Measurements from ENCODE around the gene CHST7. TPM values are rescaled to one million over a fixed set of nuclear protein-coding genes. Genes with fewer than 3 reads are reported as not detected.

Gene CHST7
- total and polyA plus RNA-seq, 10 of the 15 experiments (the other 5 are each of a cell fraction or from before 2014, with no cell fraction given): 0.58 to 11.0 (median 5.4) TPM

DNA sequence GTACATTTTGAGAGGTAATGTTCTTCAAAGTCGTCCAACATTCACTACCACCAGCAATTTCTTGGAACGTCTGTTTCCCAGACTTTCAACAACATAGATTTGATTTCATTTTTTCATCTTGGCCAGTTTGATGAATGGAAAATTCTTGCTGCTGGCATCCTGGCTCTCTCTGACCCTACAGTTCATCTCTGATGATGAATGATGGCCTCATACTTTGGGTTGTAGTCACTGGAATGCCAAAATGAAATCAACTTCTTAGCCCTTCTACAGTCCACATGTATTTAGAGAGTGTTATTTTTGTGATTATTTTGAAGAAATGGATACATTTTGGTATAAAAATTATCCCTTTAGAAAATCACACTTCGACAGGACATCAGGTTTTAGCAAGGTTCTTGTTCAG is 8.8 kb downstream of the CHST7 start:
- ChIA-PET RAD21 (ENCODE audit: unreplicated experiment) (interaction anchor here (1.0 to 2.0 kb wide), 2 partner anchors 10 to 47 kb away, joined by 3 to 7 read pairs; no protein-coding TSS in a partner anchor), CTCF (interaction anchor here (1.1 to 1.4 kb wide), 3 partner anchors 9 to 214 kb away, joined by 4 to 5 read pairs (median 4); no protein-coding TSS in a partner anchor), POLR2A (no interaction called here), SMC1A (ENCODE audit: uncharacterized antibody, unreplicated experiment) (interaction anchor here (1.0 to 1.8 kb wide), 4 partner anchors 16 to 197 kb away, joined by 3 to 6 read pairs (median 4); no protein-coding TSS in a partner anchor)
- Histone ChIP-seq H3K9me3 (replicated peaks; ENCODE audit: control insufficient read depth, insufficient read depth, low read length) (no peaks in the 10 kb centered on the region; the same call in 2 of the 3 replicates), H3K9ac (ENCODE audit: control insufficient read depth, insufficient read depth, low read length) (no peak overlapping the region), H3K4me2 (ENCODE audit: control insufficient read depth, insufficient read depth) (no peak overlapping the region), H4K20me1 (ENCODE audit: control insufficient read depth, insufficient read depth) (no peaks in the 10 kb centered on the region; the same call in 1 of the 2 replicates), H3K27ac (ENCODE audit: control insufficient read depth, insufficient read depth) (no peak overlapping the region), H3K4me3 (no peak overlapping the region), H3K27me3 (replicated peaks in 1 of 2; ENCODE audit: control insufficient read depth in 2 of 2, insufficient read depth in 2 of 2, low read length in 1 of 2) (no peaks in the 10 kb centered on the region), H3K4me1 (ENCODE audit: control insufficient read depth, insufficient read depth, low read length) (peaks cover 11% of the 10 kb centered on the region), H3K36me3 (ENCODE audit: control insufficient read depth in 2 of 2, insufficient read depth in 2 of 2, low read length in 1 of 2) (no peaks in the 10 kb centered on the region; a peak in 1 of 4 replicates), H3K79me2 (ENCODE audit: control insufficient read depth, insufficient read depth, low read length) (peaks cover 23% of the 10 kb centered on the region), H2AFZ (ENCODE audit: control insufficient read depth, low read depth, low read length) (no peak overlapping the region)
- intact Hi-C loops (cut with micrococcal nuclease; ENCODE audit: unreplicated experiment): no loop called here
- ATAC-seq (no peak), FAIRE-seq (no peak), DNase-seq (ENCODE audit: low read depth, low spot score) (no peak)
- WGBS (ENCODE audit: insufficient coverage, insufficient replicate concordance, low lambda C conversion rate, missing lambda C conversion rate): 69% methylated on average over 3 of the region's 3 CpGs
- in situ Hi-C loops (cut with MboI): no loop called here
- TF ChIP-seq IKZF1 (conservative IDR thresholded peaks at IDR 0.05) (no peak), CHD4 (IDR thresholded peaks at IDR 0.05) (no peak), ZNF622 (IDR thresholded peaks at IDR 0.05) (no peak), NBN (IDR thresholded peaks at IDR 0.05) (no peak), STAT3 (IDR thresholded peaks at IDR 0.05; ENCODE audit: low read depth, low read length) (no peak), ZNF207 (IDR thresholded peaks at IDR 0.05; ENCODE audit: borderline replicate concordance) (no peak), RB1 (IDR thresholded peaks at IDR 0.05; ENCODE audit: borderline replicate concordance) (no peak), CBX5 (IDR thresholded peaks at IDR 0.05; ENCODE audit: low read depth) (no peak), RAD21 (IDR thresholded peaks at IDR 0.05; ENCODE audit: insufficient read depth, low read depth, low read length) (no peak), JUNB (IDR thresholded peaks at IDR 0.05) (no peak), CHD2 (IDR thresholded peaks at IDR 0.05; ENCODE audit: borderline replicate concordance, low read depth, low read length) (no peak), TARDBP (IDR thresholded peaks at IDR 0.05; ENCODE audit: borderline replicate concordance) (no peak)
- TF ChIP-seq, protein P1, sequence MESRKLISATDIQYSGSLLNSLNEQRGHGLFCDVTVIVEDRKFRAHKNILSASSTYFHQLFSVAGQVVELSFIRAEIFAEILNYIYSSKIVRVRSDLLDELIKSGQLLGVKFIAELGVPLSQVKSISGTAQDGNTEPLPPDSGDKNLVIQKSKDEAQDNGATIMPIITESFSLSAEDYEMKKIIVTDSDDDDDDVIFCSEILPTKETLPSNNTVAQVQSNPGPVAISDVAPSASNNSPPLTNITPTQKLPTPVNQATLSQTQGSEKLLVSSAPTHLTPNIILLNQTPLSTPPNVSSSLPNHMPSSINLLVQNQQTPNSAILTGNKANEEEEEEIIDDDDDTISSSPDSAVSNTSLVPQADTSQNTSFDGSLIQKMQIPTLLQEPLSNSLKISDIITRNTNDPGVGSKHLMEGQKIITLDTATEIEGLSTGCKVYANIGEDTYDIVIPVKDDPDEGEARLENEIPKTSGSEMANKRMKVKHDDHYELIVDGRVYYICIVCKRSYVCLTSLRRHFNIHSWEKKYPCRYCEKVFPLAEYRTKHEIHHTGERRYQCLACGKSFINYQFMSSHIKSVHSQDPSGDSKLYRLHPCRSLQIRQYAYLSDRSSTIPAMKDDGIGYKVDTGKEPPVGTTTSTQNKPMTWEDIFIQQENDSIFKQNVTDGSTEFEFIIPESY (IDR thresholded peaks at IDR 0.05): no peak
- TF ChIP-seq, protein P2, sequence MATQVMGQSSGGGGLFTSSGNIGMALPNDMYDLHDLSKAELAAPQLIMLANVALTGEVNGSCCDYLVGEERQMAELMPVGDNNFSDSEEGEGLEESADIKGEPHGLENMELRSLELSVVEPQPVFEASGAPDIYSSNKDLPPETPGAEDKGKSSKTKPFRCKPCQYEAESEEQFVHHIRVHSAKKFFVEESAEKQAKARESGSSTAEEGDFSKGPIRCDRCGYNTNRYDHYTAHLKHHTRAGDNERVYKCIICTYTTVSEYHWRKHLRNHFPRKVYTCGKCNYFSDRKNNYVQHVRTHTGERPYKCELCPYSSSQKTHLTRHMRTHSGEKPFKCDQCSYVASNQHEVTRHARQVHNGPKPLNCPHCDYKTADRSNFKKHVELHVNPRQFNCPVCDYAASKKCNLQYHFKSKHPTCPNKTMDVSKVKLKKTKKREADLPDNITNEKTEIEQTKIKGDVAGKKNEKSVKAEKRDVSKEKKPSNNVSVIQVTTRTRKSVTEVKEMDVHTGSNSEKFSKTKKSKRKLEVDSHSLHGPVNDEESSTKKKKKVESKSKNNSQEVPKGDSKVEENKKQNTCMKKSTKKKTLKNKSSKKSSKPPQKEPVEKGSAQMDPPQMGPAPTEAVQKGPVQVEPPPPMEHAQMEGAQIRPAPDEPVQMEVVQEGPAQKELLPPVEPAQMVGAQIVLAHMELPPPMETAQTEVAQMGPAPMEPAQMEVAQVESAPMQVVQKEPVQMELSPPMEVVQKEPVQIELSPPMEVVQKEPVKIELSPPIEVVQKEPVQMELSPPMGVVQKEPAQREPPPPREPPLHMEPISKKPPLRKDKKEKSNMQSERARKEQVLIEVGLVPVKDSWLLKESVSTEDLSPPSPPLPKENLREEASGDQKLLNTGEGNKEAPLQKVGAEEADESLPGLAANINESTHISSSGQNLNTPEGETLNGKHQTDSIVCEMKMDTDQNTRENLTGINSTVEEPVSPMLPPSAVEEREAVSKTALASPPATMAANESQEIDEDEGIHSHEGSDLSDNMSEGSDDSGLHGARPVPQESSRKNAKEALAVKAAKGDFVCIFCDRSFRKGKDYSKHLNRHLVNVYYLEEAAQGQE (IDR thresholded peaks at IDR 0.05; ENCODE audit: low read depth, low read length): no peak
- TF ChIP-seq, protein P3, sequence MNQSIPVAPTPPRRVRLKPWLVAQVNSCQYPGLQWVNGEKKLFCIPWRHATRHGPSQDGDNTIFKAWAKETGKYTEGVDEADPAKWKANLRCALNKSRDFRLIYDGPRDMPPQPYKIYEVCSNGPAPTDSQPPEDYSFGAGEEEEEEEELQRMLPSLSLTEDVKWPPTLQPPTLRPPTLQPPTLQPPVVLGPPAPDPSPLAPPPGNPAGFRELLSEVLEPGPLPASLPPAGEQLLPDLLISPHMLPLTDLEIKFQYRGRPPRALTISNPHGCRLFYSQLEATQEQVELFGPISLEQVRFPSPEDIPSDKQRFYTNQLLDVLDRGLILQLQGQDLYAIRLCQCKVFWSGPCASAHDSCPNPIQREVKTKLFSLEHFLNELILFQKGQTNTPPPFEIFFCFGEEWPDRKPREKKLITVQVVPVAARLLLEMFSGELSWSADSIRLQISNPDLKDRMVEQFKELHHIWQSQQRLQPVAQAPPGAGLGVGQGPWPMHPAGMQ (IDR thresholded peaks at IDR 0.05; ENCODE audit: borderline replicate concordance): no peak
- TF ChIP-seq, protein P4, sequence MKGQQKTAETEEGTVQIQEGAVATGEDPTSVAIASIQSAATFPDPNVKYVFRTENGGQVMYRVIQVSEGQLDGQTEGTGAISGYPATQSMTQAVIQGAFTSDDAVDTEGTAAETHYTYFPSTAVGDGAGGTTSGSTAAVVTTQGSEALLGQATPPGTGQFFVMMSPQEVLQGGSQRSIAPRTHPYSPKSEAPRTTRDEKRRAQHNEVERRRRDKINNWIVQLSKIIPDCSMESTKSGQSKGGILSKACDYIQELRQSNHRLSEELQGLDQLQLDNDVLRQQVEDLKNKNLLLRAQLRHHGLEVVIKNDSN (IDR thresholded peaks at IDR 0.05; ENCODE audit: borderline replicate concordance, extremely low read length, insufficient read depth, low read depth, low read length): no peak
- TF ChIP-seq, protein P5, sequence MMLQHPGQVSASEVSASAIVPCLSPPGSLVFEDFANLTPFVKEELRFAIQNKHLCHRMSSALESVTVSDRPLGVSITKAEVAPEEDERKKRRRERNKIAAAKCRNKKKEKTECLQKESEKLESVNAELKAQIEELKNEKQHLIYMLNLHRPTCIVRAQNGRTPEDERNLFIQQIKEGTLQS (IDR thresholded peaks at IDR 0.05; ENCODE audit: borderline replicate concordance, extremely low read depth, low read depth, low read length): no peak
- no TSS peak for BruUV-seq (replicated peaks)

Data from GM12878 (cell line).